Spinal cord (tissue), 10 donors: Measurements from ENCODE around the gene ASMTL. TPM values are rescaled to one million over a fixed set of nuclear protein-coding genes. Genes with fewer than 3 reads are reported as not detected.
A peak's percentile ranks its signal among the peaks of the same experiment; 100 is the strongest.
"Not testable (repeated sequence)": the region's sequence is repeated elsewhere in the genome, so short reads cannot be mapped to it uniquely, and the experiment has no call there.

Experiments used
- DNase-seq, 6 donors: peaks; one replicate each; pipeline versions ENCODE4 v3.0.0 to v3.0.0-alpha.2; 2013 to 2015; ENCODE audit warnings: low spot score in 6 of 6, low read depth in 4 of 6
- H3K27ac ChIP-seq: one replicate; pipeline ENCODE4 v1.5.1; 2013; ENCODE audit warnings: low read depth, low read length, control low read depth
- H3K27me3 ChIP-seq: one replicate; pipeline ENCODE4 v1.6.1; 2013; ENCODE audit warnings: low read length; ENCODE audit not compliant: control insufficient read depth, insufficient read depth
- H3K36me3 ChIP-seq: one replicate; pipeline ENCODE4 v1.6.1; 2013; ENCODE audit warnings: low read length; ENCODE audit not compliant: control insufficient read depth, insufficient read depth
- H3K4me1 ChIP-seq: one replicate; pipeline ENCODE4 v1.6.1; 2013; ENCODE audit warnings: low read length; ENCODE audit not compliant: control insufficient read depth, insufficient read depth
- H3K4me3 ChIP-seq: one replicate; pipeline ENCODE4 v1.5.1; 2013; ENCODE audit warnings: low read depth, low read length, control low read depth
- H3K9me3 ChIP-seq: one replicate; pipeline ENCODE4 v1.6.1; 2013; ENCODE audit warnings: low read length; ENCODE audit not compliant: control insufficient read depth, insufficient read depth
- WGBS: methylation state at CpG from one replicate; pipeline ENCODE4 v1.1.5; 2013; ENCODE audit warnings: missing lambda C conversion rate; ENCODE audit not compliant: insufficient coverage; 5-methylcytosine and 5-hydroxymethylcytosine counted together
- polyA plus RNA-seq, 2 donors: library from polyadenylated mRNA; unstranded; fragments of 120-200 nt; gene quantifications; one replicate each; pipeline ENCODE4 v1.2.1, GENCODE V29; 2013; ENCODE audit not compliant: insufficient read length in 2 of 2
- total RNA-seq, 2 donors: library from RNA; depleted of rRNA in 1 of 2; stranded (reverse); fragments of 120-200 nt in 1 of 2; fragments of >200 nt in 1 of 2; gene quantifications; one replicate each; pipeline versions ENCODE4 v1.2.3 to v1.2.4, GENCODE V29; 2013 to 2014
- donor health status: healthy.

Gene ASMTL
- total and polyA plus RNA-seq, 4 donors: 15.6 to 62.6 (median 33.2) TPM

- Histone ChIP-seq H3K27me3 (no peaks in the 10 kb centered on the region), H3K9me3 (peaks cover 5% of the 10 kb centered on the region), H3K4me3 (no peak overlapping the region), H3K36me3 (no peaks in the 10 kb centered on the region), H3K27ac (no peak overlapping the region), H3K4me1 (peaks cover 5% of the 10 kb centered on the region)
- 81% methylated on average over 14 of the region's 15 CpGs for WGBS
- no peak for DNase-seq
Observed at GRCh38 chrX:1483843-1484637, 31.3 kb upstream of the ASMTL start.

GRCh38 chrX:1482530-1482928 lies 29.8 kb upstream of the ASMTL start:
- not testable (repeated sequence) for H3K4me1 ChIP-seq, H3K9me3 ChIP-seq, H3K27me3 ChIP-seq, H3K36me3 ChIP-seq, H3K4me3 ChIP-seq, DNase-seq, H3K27ac ChIP-seq
- no CpG with 5 or more reads among the region's 2 CpGs for WGBS

GRCh38 chrX:1481636-1482529 lies 29.2 kb upstream of the ASMTL start:
- Histone ChIP-seq H3K4me1 (peaks cover 5% of the 10 kb centered on the region), H3K27ac (no peak overlapping the region), H3K27me3 (no peaks in the 10 kb centered on the region), H3K4me3 (no peak overlapping the region), H3K9me3 (peaks cover 6% of the 10 kb centered on the region), H3K36me3 (no peaks in the 10 kb centered on the region)
- peak in 4 of 6 donors; percentile 8 to 79 (median 37) for DNase-seq
- 19% methylated on average over 23 of the region's 26 CpGs for WGBS

- DNase-seq: no peak
- no peaks in the 10 kb centered on the region for H3K27me3 ChIP-seq
- H3K36me3 ChIP-seq: no peaks in the 10 kb centered on the region
- no peak overlapping the region for H3K4me3 ChIP-seq
- H3K27ac ChIP-seq: no peak overlapping the region
- H3K4me1 ChIP-seq: peaks cover 5% of the 10 kb centered on the region
- peaks cover 6% of the 10 kb centered on the region for H3K9me3 ChIP-seq
- WGBS: 90% methylated on average over 4 of the region's 8 CpGs
Observed at GRCh38 chrX:1480082-1480785, 27.5 kb upstream of the ASMTL start.

- DNase-seq: no peak
Observed at GRCh38 chrX:1477801-1478458, 25.2 kb upstream of the ASMTL start.

GRCh38 chrX:1477229-1477628 lies 24.5 kb upstream of the ASMTL start:
- Histone ChIP-seq H3K9me3 (peaks cover 6% of the 10 kb centered on the region), H3K4me3 (no peak overlapping the region), H3K36me3 (no peaks in the 10 kb centered on the region), H3K27ac (no peak overlapping the region), H3K27me3 (no peaks in the 10 kb centered on the region), H3K4me1 (peaks cover 5% of the 10 kb centered on the region)
- DNase-seq: no peak
- 93% methylated on average over 2 of the region's 3 CpGs for WGBS

More at GRCh38 chrX:1477801-1478458, 25.2 kb upstream of the ASMTL start:
- H3K27me3 ChIP-seq: no peaks in the 10 kb centered on the region
- H3K4me1 ChIP-seq: peaks cover 5% of the 10 kb centered on the region
- H3K4me3 ChIP-seq: no peak overlapping the region
- WGBS: 86% methylated on average over 5 of the region's 8 CpGs
- no peaks in the 10 kb centered on the region for H3K36me3 ChIP-seq
- peaks cover 6% of the 10 kb centered on the region for H3K9me3 ChIP-seq
- no peak overlapping the region for H3K27ac ChIP-seq

GRCh38 chrX:1476682-1477081 lies 24.0 kb upstream of the ASMTL start:
- DNase-seq: no peak
- H3K4me1 ChIP-seq: peaks cover 2% of the 10 kb centered on the region
- no peaks in the 10 kb centered on the region for H3K36me3 ChIP-seq
- H3K9me3 ChIP-seq: peaks cover 6% of the 10 kb centered on the region
- H3K27ac ChIP-seq: no peak overlapping the region
- no peak overlapping the region for H3K4me3 ChIP-seq
- WGBS: 90% methylated on average over 4 of the region's 5 CpGs
- H3K27me3 ChIP-seq: no peaks in the 10 kb centered on the region

- WGBS: no CpG with 5 or more reads among the region's 1 CpG
- H3K36me3 ChIP-seq: no peaks in the 10 kb centered on the region
- H3K27ac ChIP-seq: no peak overlapping the region
- peaks cover 6% of the 10 kb centered on the region for H3K9me3 ChIP-seq
- H3K27me3 ChIP-seq: no peaks in the 10 kb centered on the region
- DNase-seq: no peak
- H3K4me1 ChIP-seq: no peaks in the 10 kb centered on the region
- H3K4me3 ChIP-seq: no peak overlapping the region
Observed at GRCh38 chrX:1475881-1476280, 23.2 kb upstream of the ASMTL start.

GRCh38 chrX:1475481-1475880 lies 22.8 kb upstream of the ASMTL start:
- Histone ChIP-seq H3K27ac (no peak overlapping the region), H3K4me1 (no peaks in the 10 kb centered on the region), H3K27me3 (no peaks in the 10 kb centered on the region), H3K4me3 (no peak overlapping the region), H3K9me3 (peaks cover 6% of the 10 kb centered on the region), H3K36me3 (no peaks in the 10 kb centered on the region)
- no peak for DNase-seq
- WGBS: no CpG with 5 or more reads among the region's 4 CpGs
